ENCODE data around the gene GRIK1.

DNA sequence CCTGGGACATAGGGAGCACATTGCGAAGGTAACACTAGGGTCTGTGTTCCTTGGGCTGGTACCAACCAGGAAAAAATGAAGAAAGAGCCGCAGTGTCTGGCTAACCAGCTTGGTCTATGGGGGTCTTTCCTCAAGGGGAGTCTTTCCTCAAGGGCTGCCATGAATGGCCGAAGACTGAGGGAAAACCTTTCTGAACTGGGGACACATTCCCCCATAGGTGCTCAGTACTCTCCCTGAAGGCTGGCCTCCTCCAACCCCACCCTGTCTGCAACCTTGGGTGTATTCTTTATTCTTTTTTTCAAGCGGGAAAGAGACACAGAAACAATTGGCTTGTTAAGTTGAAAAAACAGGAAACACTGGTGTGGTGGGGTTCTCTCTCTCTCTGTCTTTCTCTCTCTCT lies 440.6 kb downstream of the GRIK1 start:
- no peak for TF ChIP-seq POLR2AphosphoS5 (IDR thresholded peaks at IDR 0.05)
- TF ChIP-seq, protein P1, sequence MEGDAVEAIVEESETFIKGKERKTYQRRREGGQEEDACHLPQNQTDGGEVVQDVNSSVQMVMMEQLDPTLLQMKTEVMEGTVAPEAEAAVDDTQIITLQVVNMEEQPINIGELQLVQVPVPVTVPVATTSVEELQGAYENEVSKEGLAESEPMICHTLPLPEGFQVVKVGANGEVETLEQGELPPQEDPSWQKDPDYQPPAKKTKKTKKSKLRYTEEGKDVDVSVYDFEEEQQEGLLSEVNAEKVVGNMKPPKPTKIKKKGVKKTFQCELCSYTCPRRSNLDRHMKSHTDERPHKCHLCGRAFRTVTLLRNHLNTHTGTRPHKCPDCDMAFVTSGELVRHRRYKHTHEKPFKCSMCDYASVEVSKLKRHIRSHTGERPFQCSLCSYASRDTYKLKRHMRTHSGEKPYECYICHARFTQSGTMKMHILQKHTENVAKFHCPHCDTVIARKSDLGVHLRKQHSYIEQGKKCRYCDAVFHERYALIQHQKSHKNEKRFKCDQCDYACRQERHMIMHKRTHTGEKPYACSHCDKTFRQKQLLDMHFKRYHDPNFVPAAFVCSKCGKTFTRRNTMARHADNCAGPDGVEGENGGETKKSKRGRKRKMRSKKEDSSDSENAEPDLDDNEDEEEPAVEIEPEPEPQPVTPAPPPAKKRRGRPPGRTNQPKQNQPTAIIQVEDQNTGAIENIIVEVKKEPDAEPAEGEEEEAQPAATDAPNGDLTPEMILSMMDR (IDR thresholded peaks at IDR 0.05; ENCODE audit: poor library complexity, severe bottlenecking): no peak
- no peak for TF ChIP-seq MXI1 (conservative IDR thresholded peaks at IDR 0.05; ENCODE audit: poor library complexity, severe bottlenecking)
- no peak for TF ChIP-seq EZH2 (IDR thresholded peaks at IDR 0.05; ENCODE audit: borderline replicate concordance, insufficient read depth, low read length, poor library complexity, severe bottlenecking)
- no peak for TF ChIP-seq TAF1 (IDR thresholded peaks at IDR 0.05; ENCODE audit: low read depth)
- TF ChIP-seq EP300 (conservative IDR thresholded peaks at IDR 0.05; ENCODE audit: poor library complexity, severe bottlenecking): no peak
